SK-N-MC (cell line): ENCODE measurements around the gene PLEKHA6.
"Not testable (repeated sequence)": the region's sequence is repeated elsewhere in the genome, so short reads cannot be mapped to it uniquely, and the experiment has no call there.

Experiments
- DNase-seq: peaks from one replicate; pipeline ENCODE4 v3.0.0-alpha.2; 2011; ENCODE audit warnings: low read depth, low spot score
- H3K27ac ChIP-seq: fragments of 200-600 bp; sonication (generic); 2 replicates; pipeline ENCODE4 v1.5.1; 2016; ENCODE audit warnings: mixed run types
- H3K36me3 ChIP-seq: fragments of 200-600 bp; sonication (generic); 2 replicates; pipeline ENCODE4 v1.6.1; 2017; ENCODE audit warnings: antibody characterized with exemption, low read length, mixed read lengths; ENCODE audit not compliant: insufficient read depth
- H3K4me3 ChIP-seq: fragments of 200-600 bp; sonication (generic); 2 replicates; pipeline ENCODE4 v1.5.1; 2016
- H3K9ac ChIP-seq: fragments of 200-600 bp; sonication (generic); 2 replicates; pipeline ENCODE4 v1.8.0; 2017; ENCODE audit warnings: mixed run types, mixed read lengths; ENCODE audit not compliant: insufficient read length
- H3K9me3 ChIP-seq: fragments of 200-600 bp; sonication (generic); 2 replicates; pipeline ENCODE4 v1.6.1; 2017; ENCODE audit warnings: low read depth, mild to moderate bottlenecking, antibody characterized with exemption, low read length, moderate library complexity, mixed read lengths
- EZH2 ChIP-seq: fragments of 200-600 bp; sonication (generic); IDR thresholded peaks from one replicate; pipeline ENCODE4 v1.6.1; 2017; ENCODE audit warnings: antibody characterized with exemption
- FOXP2 ChIP-seq: optimal IDR thresholded peaks from 2 replicates; pipeline ENCODE3; 2011; ENCODE audit warnings: mild to moderate bottlenecking, moderate library complexity; ENCODE audit not compliant: insufficient read depth; ENCODE audit errors: extremely low read length, control extremely low read depth
- POLR2AphosphoS5 ChIP-seq: IDR thresholded peaks from 2 replicates; pipeline ENCODE4 v1.6.1; 2012; ENCODE audit warnings: mild to moderate bottlenecking, low read depth, low read length, borderline replicate concordance

PLEKHA6 gene

DNA sequence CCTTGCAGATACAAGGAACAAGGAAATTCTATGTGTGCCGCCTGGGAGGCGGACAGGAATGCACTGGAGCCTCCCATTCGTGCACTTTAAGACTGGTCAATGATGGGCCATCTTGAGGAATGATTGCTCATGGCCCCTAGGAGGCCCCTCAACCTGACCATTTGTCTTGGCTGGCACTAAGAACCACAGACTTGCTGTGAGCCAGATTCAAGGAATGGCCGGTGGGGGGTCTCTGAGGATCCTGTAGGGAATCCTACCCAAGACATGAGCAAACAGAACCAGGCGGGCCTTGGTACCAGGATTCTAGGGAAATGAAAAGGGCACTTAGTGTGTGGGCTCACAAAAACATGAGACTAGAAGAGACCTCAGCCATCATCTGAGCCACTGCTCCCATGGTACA, 117.8 kb downstream of the PLEKHA6 start:
- H3K4me3 ChIP-seq = no peak overlapping the region
- no peak for DNase-seq
- TF ChIP-seq EZH2 (no peak), FOXP2 (no peak), POLR2AphosphoS5 (no peak)
- H3K36me3 ChIP-seq = no peaks in the 10 kb centered on the region
- no peaks in the 10 kb centered on the region for H3K9me3 ChIP-seq
- H3K9ac ChIP-seq = no peak overlapping the region
- no peak overlapping the region for H3K27ac ChIP-seq

DNA sequence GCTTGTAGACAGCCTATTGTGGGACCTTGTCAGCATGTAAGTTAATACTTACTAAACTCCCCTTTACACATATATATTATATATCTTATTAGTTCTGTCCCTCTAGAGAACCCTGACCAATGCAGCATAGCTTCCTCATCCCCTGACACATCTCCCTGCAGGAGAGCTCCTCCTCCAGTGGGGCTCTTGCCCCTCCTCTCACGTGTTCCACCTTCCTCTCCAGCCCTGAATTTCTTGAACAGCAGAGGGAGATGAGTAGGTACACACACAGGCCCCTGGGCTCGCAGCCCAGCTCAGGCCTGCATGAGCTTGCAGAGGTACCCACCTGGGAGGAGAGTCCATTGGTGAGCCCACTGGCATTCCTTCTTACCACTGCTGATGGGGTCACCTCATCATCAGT, 118.7 kb downstream of the PLEKHA6 start:
- Histone ChIP-seq H3K36me3 (no peaks in the 10 kb centered on the region), H3K9me3 (no peaks in the 10 kb centered on the region), H3K27ac (no peak overlapping the region), H3K9ac (no peak overlapping the region), H3K4me3 (no peak overlapping the region)
- DNase-seq = no peak
- TF ChIP-seq EZH2 = no peak
- no peak for TF ChIP-seq FOXP2
- no peak for TF ChIP-seq POLR2AphosphoS5

DNA sequence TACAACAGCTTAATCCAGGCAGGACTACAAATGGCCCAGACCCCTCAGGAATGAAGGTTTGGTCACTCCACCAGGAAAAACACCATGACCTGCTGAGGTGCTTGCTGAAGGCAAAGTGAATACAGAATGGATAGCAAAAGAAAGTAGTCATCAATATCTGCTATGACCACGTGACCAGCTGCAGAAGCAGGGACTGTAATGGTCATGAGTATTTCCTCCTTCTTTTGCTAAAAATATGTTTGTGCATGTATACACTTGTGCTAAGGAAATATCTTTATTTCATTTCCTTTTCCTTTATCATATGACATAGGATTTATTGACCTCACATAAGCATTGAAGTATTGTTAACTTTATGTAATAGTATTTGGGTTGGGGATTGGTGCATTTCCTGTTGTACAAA, 119.5 kb downstream of the PLEKHA6 start:
- Histone ChIP-seq H3K9ac (no peak overlapping the region), H3K9me3 (no peaks in the 10 kb centered on the region)
- TF ChIP-seq FOXP2 (no peak), EZH2 (no peak), POLR2AphosphoS5 (no peak)

DNA sequence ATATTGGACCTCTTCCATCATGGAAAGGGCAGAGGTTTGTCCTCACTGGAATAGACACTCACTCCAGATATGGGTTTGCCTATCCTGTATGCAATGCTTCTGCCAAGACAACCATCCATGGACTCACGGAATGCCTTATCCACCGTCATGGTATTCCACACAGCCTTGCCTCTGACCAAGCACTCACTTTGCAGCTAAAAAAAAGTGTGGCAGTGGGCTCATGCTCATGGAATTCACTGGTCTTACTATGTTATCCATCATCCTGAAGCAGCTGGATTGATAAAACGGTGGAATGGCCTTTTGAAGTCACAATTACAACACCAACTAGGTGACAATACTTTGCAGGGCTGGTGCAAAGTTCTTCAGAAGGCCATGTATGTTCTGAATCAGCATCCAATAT, 120.3 kb downstream of the PLEKHA6 start:
- not testable (repeated sequence) for H3K9me3 ChIP-seq

More for the DNA sequence above, 119.5 kb downstream of the PLEKHA6 start:
- DNase-seq = no peak
- Histone ChIP-seq H3K4me3 (no peak overlapping the region), H3K36me3 (no peaks in the 10 kb centered on the region), H3K27ac (no peak overlapping the region)

DNA sequence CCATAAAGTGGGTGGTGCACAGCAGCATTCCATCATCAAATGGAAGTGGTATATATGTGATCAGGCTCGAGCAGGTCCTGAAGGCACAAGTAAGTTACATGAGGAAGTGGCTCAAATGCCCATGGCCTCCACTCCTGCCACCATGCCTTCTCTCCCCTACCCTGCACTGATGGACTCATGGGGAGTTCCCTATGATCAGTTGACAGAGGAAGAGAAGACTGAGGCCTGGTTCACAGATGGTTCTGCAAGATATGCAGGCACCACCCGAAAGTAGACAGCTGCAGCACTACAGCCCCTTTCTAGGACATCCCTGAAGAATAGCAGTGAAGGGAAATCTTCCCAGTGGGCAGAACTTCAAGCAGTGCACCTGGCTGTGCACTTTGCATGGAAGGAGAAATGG, 121.2 kb downstream of the PLEKHA6 start:
- H3K27ac ChIP-seq, H3K36me3 ChIP-seq, H3K4me3 ChIP-seq, DNase-seq, H3K9ac ChIP-seq, H3K9me3 ChIP-seq: not testable (repeated sequence)

More for the DNA sequence above, 120.3 kb downstream of the PLEKHA6 start:
- H3K27ac ChIP-seq, H3K9ac ChIP-seq, H3K4me3 ChIP-seq, H3K36me3 ChIP-seq, DNase-seq: not testable (repeated sequence)

DNA sequence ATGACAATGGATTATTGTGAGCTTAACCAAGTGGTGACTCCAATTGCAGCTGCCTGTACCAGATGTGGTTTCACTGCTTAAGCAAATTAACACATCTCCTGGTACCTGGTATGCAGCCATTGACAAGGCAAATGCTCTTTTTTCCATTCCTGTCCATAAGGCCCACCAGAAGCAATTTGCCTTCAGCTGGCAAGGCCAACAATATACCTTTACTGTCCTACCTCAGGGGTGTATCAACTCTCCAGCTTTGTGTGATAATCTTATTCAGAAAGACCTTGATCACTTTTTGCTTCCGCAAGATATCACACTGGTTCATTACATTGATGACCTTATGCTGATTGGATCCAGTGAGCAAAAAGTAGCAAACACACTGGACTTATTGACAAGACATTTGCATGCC, 122.2 kb downstream of the PLEKHA6 start:
- DNase-seq, H3K4me3 ChIP-seq, H3K9me3 ChIP-seq, H3K27ac ChIP-seq, H3K36me3 ChIP-seq, H3K9ac ChIP-seq: not testable (repeated sequence)

DNA sequence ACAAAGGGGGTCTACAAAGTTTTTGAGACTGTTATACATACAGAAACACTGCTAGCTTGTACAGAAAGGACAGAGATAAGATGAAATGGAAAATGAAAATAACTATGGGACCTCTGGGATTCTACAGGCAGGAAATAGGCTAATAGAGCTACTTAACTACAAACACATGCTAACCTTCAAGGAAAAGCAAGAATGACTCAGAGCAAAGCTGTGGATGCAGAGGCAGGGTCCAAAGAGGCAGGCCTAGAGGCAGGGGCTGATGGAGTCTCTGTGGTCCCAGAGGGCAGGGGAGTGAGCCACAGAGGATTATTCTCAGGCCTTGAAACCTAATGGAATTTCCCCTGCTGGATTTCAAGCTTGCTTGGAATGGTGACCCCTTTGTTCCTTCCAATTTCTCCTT, 127.2 kb downstream of the PLEKHA6 start:
- no peak overlapping the region for H3K27ac ChIP-seq
- DNase-seq = no peak

DNA sequence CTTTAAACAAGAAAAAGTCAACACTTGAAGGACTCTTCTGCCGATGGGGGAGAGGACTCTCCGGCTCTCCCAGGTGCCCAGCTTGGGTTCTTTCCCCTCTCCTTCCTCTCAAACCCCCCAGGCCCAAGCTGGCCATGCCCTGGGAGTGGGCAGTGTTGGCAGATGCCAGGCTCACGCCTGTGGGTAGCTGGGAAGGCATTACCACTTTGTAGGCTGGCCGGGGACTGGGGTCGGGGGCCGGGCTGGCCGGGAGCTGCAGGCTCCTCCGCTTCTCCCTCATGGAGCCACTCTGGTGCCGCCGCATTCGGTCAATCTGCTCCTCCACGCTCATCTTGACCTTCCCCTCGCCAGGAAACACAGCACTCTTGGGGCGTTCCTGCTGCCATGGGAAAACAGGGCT, 129.5 kb downstream of the PLEKHA6 start:
- Histone ChIP-seq H3K9me3 (no peaks in the 10 kb centered on the region), H3K36me3 (no peaks in the 10 kb centered on the region), H3K4me3 (no peak overlapping the region), H3K9ac (no peak overlapping the region), H3K27ac (no peak overlapping the region)
- TF ChIP-seq EZH2 (no peak), FOXP2 (no peak), POLR2AphosphoS5 (no peak)
- DNase-seq = no peak

More for the DNA sequence above, 127.2 kb downstream of the PLEKHA6 start:
- no peaks in the 10 kb centered on the region for H3K36me3 ChIP-seq
- H3K9ac ChIP-seq = no peak overlapping the region
- TF ChIP-seq FOXP2 (no peak), EZH2 (no peak), POLR2AphosphoS5 (no peak)
- H3K9me3 ChIP-seq = no peaks in the 10 kb centered on the region
- no peak overlapping the region for H3K4me3 ChIP-seq

DNA sequence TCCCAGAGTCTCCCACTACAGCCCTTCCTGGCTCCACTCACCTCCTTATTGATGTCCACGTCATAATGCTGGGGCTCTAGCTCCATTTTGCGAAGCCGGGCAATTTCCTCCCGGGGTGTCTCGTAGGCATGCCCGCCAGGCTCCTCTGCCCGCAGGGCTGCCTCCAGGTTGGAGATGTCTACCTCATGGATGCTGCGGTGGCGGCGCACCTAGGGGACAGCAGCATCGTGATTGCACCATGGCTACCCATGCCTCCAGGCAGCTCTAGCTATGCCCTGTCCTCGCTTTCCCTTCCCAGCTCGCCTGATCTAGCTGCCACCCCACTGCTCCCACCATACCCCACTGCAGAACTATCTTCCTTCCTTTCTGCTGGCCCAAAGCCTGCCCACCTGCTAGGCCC, 130.8 kb downstream of the PLEKHA6 start:
- Histone ChIP-seq H3K9me3 (no peaks in the 10 kb centered on the region), H3K36me3 (no peaks in the 10 kb centered on the region), H3K27ac (no peak overlapping the region), H3K4me3 (no peak overlapping the region), H3K9ac (no peak overlapping the region)
- TF ChIP-seq EZH2 (no peak), FOXP2 (no peak), POLR2AphosphoS5 (no peak)
- DNase-seq = no peak
